WERI-Rb-1 (cell line): ENCODE results near the gene ARL4C.

Experiments
- DNase-seq: peaks from one replicate; pipeline ENCODE4 v3.0.0-alpha.2; 2020
- H3K27ac ChIP-seq: fragments of 250-450 bp; sonication (Bioruptor Pico); 2 replicates; pipeline ENCODE4 v1.5.1; 2020; ENCODE audit warnings: mild to moderate bottlenecking, moderate library complexity
- H3K27me3 ChIP-seq: fragments of 250-450 bp; sonication (Bioruptor Pico); 2 replicates; pipeline ENCODE4 v1.5.1; 2021; ENCODE audit warnings: mild to moderate bottlenecking, low read depth, moderate library complexity; ENCODE audit not compliant: insufficient read depth, severe bottlenecking
- H3K36me3 ChIP-seq: fragments of 250-450 bp; sonication (Bioruptor Pico); 2 replicates; pipeline ENCODE4 v1.5.1; 2020; ENCODE audit warnings: mild to moderate bottlenecking, moderate library complexity
- H3K4me3 ChIP-seq: 2 replicates; pipeline ENCODE4 v1.5.1; 2011; ENCODE audit warnings: low read depth, mild to moderate bottlenecking, control low read depth, low read length
- H3K9me3 ChIP-seq: fragments of 250-450 bp; sonication (Bioruptor Pico); 2 replicates; pipeline ENCODE4 v1.5.1; 2021; ENCODE audit warnings: mild to moderate bottlenecking, moderate library complexity; ENCODE audit not compliant: severe bottlenecking
- TF ChIP-seq, protein P1 (sequence below): IDR thresholded peaks from 2 replicates; pipeline ENCODE4 v1.5.1; 2011; ENCODE audit warnings: low read depth, mild to moderate bottlenecking, control low read depth, inconsistent platforms, low read length

ARL4C gene

DNA sequence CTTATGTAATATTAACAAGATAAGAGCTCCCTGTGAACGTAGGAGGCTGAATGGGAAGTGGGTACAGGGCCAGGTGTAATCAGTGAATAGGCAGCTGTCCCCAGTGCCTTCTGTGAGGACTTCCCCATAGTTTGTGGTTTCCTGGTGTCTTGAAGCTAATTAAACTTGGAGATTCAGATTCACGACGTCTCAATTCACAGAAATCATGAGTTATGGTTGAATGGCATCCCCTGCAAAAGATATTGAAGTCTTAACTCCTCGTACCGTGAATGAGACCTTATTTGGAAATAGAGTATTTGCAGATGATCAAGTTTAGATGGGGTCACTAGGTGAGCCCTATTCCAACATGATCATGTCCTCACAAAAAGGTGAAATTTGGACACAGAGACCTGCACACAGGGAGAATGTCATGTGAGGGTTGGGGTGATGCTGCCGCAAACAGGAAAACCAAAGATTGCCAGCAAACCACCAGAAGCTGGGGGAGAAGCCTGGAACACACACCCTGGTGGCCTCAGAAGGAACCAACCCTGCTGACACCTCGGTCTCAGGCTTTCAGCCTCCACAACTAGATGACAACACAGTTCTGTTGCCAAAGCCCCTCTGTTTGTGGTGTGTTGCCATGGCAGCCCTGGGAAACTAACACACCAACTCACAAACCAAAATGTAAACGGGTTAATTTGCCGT, 13.2 kb downstream of the ARL4C start:
- Histone ChIP-seq H3K4me3 (no peak overlapping the region), H3K27me3 (no peaks in the 10 kb centered on the region)

DNA sequence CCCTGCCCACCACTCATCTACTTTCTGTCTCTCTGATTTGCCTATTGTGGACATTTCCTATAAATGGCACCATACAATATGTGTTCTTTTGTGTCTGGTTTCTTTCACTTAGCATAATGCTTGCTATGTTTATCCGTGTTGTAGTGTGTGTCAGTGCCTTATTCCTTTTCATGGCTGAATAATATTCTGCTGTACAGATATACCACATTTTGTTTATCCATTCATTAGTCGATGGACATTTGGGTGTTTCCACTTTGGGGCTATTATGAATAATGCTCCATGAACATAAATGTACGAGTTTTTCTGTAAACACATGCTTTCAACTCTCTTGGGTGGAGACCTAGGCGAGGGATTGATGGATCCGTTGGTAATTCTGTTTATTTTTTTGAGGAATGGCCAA, 15.6 kb downstream of the ARL4C start:
- TF ChIP-seq, protein P1, sequence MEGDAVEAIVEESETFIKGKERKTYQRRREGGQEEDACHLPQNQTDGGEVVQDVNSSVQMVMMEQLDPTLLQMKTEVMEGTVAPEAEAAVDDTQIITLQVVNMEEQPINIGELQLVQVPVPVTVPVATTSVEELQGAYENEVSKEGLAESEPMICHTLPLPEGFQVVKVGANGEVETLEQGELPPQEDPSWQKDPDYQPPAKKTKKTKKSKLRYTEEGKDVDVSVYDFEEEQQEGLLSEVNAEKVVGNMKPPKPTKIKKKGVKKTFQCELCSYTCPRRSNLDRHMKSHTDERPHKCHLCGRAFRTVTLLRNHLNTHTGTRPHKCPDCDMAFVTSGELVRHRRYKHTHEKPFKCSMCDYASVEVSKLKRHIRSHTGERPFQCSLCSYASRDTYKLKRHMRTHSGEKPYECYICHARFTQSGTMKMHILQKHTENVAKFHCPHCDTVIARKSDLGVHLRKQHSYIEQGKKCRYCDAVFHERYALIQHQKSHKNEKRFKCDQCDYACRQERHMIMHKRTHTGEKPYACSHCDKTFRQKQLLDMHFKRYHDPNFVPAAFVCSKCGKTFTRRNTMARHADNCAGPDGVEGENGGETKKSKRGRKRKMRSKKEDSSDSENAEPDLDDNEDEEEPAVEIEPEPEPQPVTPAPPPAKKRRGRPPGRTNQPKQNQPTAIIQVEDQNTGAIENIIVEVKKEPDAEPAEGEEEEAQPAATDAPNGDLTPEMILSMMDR, result no peak
- Histone ChIP-seq H3K27me3 (no peaks in the 10 kb centered on the region), H3K9me3 (no peaks in the 10 kb centered on the region), H3K4me3 (no peak overlapping the region), H3K36me3 (no peaks in the 10 kb centered on the region), H3K27ac (no peak overlapping the region)
- DNase-seq, result no peak

More for the DNA sequence above, 13.2 kb downstream of the ARL4C start:
- DNase-seq, result no peak
- TF ChIP-seq, protein P1, result no peak
- H3K27ac ChIP-seq, result no peak overlapping the region
- no peaks in the 10 kb centered on the region for H3K36me3 ChIP-seq
- no peaks in the 10 kb centered on the region for H3K9me3 ChIP-seq

DNA sequence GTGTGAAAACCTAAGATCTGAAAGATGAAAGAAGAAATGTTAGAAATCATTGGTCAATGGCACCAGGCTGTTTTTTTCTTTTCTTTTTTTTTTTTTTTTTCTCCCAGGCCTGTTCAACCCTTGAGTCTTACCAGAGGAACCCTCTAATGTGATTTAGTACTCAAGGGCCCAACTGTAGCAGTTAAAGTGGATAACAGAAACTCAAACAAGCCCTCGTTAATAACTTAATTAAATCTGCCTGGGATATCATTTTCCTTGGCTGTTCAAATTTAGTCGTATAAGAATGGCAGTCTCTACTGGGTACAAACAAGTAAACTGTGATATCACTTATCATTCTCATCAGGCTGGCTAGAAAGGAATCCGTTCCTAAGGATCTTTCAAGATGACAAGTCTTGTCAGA, 16.5 kb downstream of the ARL4C start:
- Histone ChIP-seq H3K27me3 (no peaks in the 10 kb centered on the region), H3K4me3 (no peak overlapping the region), H3K36me3 (no peaks in the 10 kb centered on the region), H3K9me3 (no peaks in the 10 kb centered on the region), H3K27ac (no peak overlapping the region)
- TF ChIP-seq, protein P1, result no peak
- no peak for DNase-seq

DNA sequence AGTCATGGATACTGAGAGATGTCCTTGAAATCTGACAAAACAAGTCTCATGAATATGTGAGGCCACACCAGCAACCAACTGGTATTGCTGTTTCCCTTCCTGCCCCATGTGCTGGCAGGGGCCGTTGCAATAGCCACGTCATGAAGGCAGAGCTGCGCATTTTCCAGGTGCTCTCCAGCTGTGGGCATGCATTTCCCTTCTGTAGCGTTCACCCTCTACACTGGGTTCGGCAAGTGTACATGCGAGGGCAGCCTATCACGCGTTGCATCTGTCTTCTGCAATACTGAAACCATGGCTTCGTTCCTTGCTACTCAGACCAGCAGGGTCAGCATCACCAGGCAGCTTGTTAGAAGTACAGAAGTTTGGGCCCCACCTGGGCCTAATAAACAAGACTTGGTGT, 17.4 kb downstream of the ARL4C start:
- TF ChIP-seq, protein P1, result no peak
- Histone ChIP-seq H3K27ac (no peak overlapping the region), H3K27me3 (no peaks in the 10 kb centered on the region), H3K36me3 (no peaks in the 10 kb centered on the region), H3K4me3 (no peak overlapping the region), H3K9me3 (no peaks in the 10 kb centered on the region)
- no peak for DNase-seq

DNA sequence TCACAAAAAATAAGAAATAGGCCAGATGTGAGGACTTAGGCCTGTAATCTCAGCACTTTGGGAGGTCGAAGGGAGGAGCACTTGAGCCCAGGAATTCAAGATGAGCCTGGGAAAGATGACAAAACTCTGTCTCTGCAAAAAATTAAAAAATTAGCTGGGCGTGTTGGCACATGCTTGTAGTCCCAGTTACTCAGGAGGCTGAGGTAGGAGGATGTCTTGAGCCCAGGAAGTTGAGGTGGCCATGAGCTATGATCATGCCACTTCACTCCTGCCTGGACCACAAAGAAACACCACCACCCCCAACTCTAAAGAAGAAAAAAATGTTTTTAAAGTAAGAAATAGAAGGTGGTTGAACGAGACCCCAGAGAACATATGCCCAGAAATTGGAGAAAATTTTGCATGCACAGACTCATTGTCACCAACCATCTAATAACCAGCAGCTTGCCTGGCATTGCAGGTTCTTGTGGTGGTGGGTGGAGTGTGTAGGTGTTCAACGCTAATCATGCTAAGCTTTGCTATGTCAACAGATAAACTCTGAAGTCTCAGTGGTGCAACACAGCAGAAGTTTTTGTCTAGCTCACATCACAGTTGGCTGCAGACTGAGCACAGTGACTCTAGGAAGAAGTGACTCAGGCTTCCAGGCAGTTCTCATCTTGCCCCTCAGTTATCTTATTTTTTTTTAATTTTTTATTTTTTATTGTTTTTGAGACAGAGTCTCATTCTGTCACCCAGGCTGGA, 18.6 kb downstream of the ARL4C start:
- H3K36me3 ChIP-seq, result no peaks in the 10 kb centered on the region
- H3K27me3 ChIP-seq, result no peaks in the 10 kb centered on the region
- DNase-seq, result no peak
- H3K27ac ChIP-seq, result no peak overlapping the region
- H3K4me3 ChIP-seq, result no peak overlapping the region
- TF ChIP-seq, protein P1, result no peak
- H3K9me3 ChIP-seq, result no peaks in the 10 kb centered on the region
